GM21360 (cell line): ENCODE results near the gene HNRNPA0.

Source experiments
- ATAC-seq: cut with Tn5 transposase; IDR thresholded peaks from one replicate; pipeline ENCODE4 v1.9.1; 2021; ENCODE audit warnings: mild to moderate bottlenecking, moderate library complexity; ENCODE audit not compliant: unreplicated experiment

Gene HNRNPA0

GRCh38 chr5:137728048-137728447, 26.1 kb downstream of the HNRNPA0 start:
- no peak for ATAC-seq

- ATAC-seq = no peak
Measured at GRCh38 chr5:137727623-137728022, 26.5 kb downstream of the HNRNPA0 start.

- no peak for ATAC-seq
Measured at GRCh38 chr5:137724251-137724650, 29.9 kb downstream of the HNRNPA0 start.

DNA sequence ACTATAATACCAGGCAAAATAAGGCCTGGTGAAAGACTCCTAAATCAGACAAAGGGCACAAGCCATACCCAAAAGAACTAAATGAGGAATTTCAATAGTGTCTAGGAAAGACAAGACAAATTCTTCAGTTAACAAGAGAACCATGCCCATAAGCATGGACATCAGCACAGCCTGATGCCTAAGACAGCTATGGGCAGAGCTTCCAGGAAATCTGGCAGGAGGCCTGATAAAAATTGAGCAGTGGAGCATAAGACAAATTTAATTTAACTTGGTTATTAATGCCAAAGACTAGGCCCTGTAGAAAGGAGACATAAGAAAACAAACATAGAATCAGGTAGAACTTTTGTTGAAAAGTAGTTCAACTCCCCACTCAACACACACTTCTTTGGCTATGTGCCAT, 35.6 kb downstream of the HNRNPA0 start:
- ATAC-seq = no peak

DNA sequence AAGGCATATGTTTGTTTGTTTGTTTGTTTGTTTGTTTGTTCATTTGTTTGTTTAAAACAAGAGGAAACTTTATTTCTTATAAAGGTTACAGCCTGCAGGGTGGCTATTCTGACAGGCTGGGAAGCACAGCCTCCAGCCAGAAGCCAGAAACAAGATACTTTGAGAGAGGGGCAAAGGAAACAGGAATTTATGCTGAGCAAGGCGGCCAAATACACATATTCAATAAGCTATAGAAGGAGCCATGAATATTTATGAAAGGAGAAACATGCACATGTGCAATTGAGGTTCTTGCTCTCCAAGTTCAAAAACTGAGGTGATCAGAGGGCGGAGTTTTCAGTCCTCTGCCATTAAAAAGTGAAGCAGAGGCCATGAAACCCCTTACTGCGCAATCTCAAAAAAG, 37.8 kb downstream of the HNRNPA0 start:
- no peak for ATAC-seq

- ATAC-seq = no peak
Measured at GRCh38 chr5:137715456-137715855, 38.7 kb downstream of the HNRNPA0 start.

GRCh38 chr5:137714946-137715345, 39.2 kb downstream of the HNRNPA0 start:
- no peak for ATAC-seq

DNA sequence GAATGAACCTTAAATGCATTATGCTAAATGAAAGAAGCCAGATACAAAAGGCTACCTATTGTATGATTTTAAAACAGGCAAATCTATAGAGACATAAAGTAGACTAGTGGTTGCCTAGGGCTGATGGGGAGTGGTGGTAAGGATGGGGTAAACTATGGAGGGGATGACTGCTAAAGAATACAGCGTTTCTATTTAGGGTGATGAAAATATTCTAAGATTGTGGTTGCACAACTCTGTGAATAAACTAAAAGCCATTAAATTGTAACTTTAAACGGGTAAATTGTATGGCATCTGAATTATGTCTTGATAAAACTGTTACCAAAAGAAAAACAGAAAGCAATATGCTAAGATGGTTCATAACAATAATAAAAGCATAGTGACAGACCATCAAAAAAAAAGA, 39.7 kb downstream of the HNRNPA0 start:
- ATAC-seq = no peak

- no peak for ATAC-seq
Measured at GRCh38 chr5:137712139-137712667, 42.0 kb downstream of the HNRNPA0 start.

- no peak for ATAC-seq
Measured at GRCh38 chr5:137710086-137710485, 44.1 kb downstream of the HNRNPA0 start.

DNA sequence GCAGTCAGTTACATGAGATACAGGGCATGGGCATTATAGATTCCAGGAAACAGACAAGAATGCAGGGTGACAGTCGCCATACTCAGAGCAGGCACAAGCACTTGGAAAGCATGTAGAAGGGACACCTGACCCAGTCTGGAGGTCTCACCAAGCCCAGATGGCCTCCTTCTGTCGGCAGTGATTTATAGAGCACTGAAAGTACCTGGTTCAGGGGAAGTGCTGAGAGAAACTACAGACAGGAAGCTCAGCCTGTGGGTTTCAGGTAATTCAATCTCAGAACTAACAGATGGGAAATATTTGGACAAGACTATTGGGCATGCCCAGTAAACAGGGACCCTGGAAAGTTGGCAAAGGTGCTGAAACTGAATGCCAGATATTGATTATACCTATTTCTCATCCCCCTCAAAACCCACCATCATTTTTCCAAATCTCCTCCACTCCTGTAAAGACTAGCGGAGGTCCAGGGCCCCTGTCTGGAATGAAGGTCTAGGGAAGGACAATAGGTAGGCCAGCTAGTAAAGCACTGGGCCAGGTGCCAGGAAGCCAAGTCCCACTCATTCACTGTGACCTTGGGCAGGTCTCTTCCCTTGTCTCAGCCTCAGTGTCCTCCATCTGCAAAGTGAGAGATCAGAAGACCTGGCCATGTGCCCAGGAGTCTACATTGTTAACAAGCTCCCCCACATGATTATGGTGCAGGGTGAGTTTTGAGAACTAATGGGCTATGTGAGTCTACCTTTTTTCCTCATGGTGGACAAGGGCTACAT, 45.2 kb downstream of the HNRNPA0 start:
- no peak for ATAC-seq

DNA sequence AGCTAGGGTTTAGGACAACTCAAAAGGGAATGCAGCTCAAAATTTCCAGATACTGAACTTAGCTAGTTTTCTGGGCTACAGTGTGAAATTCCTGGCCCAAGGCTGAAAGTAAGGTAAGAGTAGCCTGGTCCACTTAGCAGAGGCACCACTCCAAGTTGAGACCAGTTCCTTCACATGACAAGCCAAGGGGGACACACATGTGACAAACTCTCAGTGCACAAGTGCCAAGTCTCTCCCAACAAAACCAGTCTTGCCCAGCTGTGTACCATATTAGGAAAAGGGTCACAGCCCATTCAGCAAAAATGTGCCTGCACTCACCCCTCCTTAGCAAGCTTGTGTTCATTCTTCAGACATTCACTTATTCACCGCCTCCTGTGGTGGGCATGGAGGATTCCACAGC, 46.1 kb downstream of the HNRNPA0 start:
- ATAC-seq = no peak

GRCh38 chr5:137706841-137707240, 47.3 kb downstream of the HNRNPA0 start:
- ATAC-seq = no peak

GRCh38 chr5:137705106-137705505, 49.1 kb downstream of the HNRNPA0 start:
- ATAC-seq = no peak

- no peak for ATAC-seq
Measured at GRCh38 chr5:137703565-137703964, 50.6 kb downstream of the HNRNPA0 start.

GRCh38 chr5:137700282-137700680, 53.9 kb downstream of the HNRNPA0 start:
- no peak for ATAC-seq

- ATAC-seq = no peak
Measured at GRCh38 chr5:137699336-137700281, 54.6 kb downstream of the HNRNPA0 start.

DNA sequence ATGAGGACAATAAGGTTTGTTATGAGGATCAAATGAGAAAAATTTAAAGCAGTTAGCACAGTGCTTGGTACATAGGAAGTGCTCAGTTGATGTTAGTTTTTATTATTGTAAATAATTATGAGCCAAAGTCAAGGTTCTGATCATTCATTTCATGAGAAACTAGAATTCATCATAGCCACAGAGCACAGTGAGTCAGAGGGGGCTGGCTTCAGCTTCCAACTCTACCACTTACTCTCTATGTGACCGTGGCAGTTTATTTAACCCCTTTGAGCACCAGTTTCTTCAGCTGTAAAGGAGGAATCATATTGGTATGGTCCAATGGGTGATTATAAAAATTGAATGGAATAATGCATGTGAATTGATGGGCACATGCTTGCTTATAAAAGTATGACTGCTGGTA, 57.7 kb downstream of the HNRNPA0 start:
- no peak for ATAC-seq

DNA sequence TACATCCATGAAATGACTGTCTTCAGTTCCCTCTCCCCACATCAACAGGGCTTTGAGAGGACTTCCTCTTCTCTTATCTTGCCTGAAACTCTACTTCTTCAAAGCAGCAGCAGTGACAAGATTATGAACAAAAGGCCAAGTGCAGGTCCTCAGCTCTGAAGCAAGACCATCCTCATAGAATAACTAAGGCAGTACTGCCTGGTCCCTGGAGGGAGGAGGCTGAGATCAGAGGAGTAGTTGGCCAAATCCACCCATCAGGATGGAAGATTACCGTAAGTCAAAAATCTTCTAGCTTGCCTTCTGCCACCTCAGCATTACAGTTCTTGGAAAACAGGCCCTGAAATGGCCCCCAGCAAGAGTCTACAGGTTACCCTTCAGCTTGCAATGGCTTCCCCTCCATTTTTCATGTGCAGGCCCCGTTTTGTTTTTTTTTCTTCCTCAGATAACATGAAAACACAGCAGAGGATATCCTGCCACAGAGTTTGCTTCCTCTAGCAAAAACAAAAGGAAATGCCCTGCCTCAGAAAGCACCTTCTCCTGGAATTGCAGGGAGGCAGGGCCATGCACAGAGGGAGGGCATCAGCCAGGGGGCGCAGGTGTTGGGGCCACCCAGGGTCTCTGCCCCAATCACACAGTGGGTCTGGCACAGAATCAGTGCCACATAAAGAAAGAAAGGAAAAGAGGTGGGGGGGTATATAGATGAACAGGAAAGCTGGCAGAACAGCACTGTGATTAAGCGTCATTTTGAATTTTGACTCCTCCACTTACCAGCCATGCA, 58.3 kb downstream of the HNRNPA0 start:
- no peak for ATAC-seq
